ENCODE measurements around the gene KLF9. TPM values are rescaled to one million over a fixed set of nuclear protein-coding genes. Genes with fewer than 3 reads are reported as not detected.
A peak's percentile ranks its signal among the peaks of the same experiment; 100 is the strongest.

Gene KLF9
- total and polyA plus RNA-seq, 9 of the 15 experiments (the other 6 are each of a cell fraction or from before 2014, with no cell fraction given) = 3.3 to 11.9 (median 6.9) TPM

DNA sequence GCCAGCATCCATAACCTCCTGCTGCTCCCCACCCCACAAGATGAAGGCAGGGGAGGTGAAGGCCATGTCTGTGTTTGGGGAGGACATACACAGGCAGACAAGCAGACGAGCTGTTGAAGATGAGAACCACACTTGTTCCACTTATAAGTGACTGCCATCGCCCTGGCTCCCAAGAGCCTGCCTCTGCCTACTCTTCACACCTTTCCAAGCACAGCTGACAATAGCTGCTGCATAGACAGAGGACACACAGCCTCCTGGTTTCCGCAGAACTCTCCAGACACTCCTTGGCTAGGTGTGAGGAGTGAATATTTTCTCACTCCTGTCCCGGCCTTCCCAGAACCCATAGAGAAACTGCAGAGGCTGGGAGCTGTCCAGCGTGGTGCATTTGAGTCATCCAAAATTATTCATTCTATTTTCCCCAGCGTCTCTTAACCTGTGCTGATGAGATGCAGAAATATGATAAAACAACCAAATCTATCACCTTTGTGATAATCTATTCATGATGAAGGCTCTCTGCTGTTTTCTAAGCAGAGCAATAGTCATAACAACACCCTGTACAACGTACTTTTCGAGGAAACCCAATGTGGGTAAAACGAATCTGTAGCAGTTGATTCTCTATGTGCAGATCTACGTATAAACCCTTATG lies 24.7 kb downstream of the KLF9 start (continued):
- TF ChIP-seq BRF1 (IDR thresholded peaks at IDR 0.05; ENCODE audit: borderline replicate concordance, extremely low read depth, insufficient read length) = no peak

DNA sequence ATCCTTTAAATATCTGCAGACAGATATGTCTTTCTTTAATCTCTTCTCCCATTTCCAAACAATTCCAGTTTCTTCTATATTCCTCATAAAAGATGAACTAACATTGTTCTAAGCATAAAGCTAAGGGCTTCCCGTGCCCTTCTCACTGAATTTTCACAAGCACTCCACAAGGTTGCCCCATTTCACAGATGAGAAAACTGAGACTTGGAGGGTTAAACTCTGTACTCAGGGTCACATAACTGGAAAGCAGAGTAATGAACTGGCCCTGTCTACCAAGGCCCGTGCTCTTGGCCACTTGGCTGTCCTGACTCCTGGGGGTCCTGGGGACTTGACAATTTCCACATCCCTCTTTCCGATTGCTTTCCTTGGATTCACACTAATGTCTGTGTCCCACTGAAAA lies 25.3 kb downstream of the KLF9 start:
- H3K9me1 ChIP-seq (ENCODE audit: control insufficient read depth, insufficient read depth, low read length) = no peaks in the 10 kb centered on the region
- H3K9ac ChIP-seq (ENCODE audit: insufficient read depth in 1 of 2, low read depth in 2 of 2, low read length in 2 of 2) = no peak overlapping the region
- no peak overlapping the region for H2AFZ ChIP-seq (ENCODE audit: low read depth, low read length)
- intact Hi-C loops (cut with micrococcal nuclease) = no loop called here
- H3K4me3 ChIP-seq = no peak overlapping the region
- no peak overlapping the region for H3K27ac ChIP-seq (ENCODE audit: extremely low read depth, low read depth, low read length)
- no peaks in the 10 kb centered on the region for H3K27me3 ChIP-seq (ENCODE audit: control insufficient read depth in 2 of 2, insufficient read depth in 2 of 2, low read length in 2 of 2)
- no peak overlapping the region for H3K4me2 ChIP-seq (ENCODE audit: insufficient read depth, low read length)
- FAIRE-seq (no peak), DNase-seq (ENCODE audit: extremely low read depth in 1 of 4, low spot score in 3 of 4) (no peak), ATAC-seq (no peak)
- H3K36me3 ChIP-seq (ENCODE audit: control insufficient read depth, insufficient read depth, low read length) = peaks cover 20% of the 10 kb centered on the region; the same call in 1 of the 3 replicates
- no peaks in the 10 kb centered on the region; a peak in 1 of 5 replicates for H3K4me1 ChIP-seq (replicated peaks in 1 of 2; ENCODE audit: control insufficient read depth in 2 of 2, insufficient read depth in 2 of 2, low read length in 2 of 2)
- BruUV-seq (replicated peaks) = no TSS peak
- WGBS (ENCODE audit: insufficient coverage, low coverage, missing lambda C conversion rate) = 83% methylated on average over 2 of the region's 3 CpGs
- no peaks in the 10 kb centered on the region for H3K9me3 ChIP-seq (replicated peaks; ENCODE audit: control insufficient read depth, insufficient read depth, low read depth, low read length)
- in situ Hi-C loops (cut with MboI) = no loop called here
- ChIA-PET POLR2A (interaction anchor here (0.9 to 1.3 kb wide), 2 partner anchors 14 to 16 kb away, joined by 3 to 4 read pairs; no protein-coding TSS in a partner anchor), CTCF (ENCODE audit: low intra/inter-chr PET ratio) (no interaction called here)
- peaks cover 53% of the 10 kb centered on the region for H3K79me2 ChIP-seq (ENCODE audit: control insufficient read depth, insufficient read depth, low read length)
- H4K20me1 ChIP-seq (replicated peaks; ENCODE audit: control insufficient read depth, insufficient read depth, low read length) = peaks cover 26% of the 10 kb centered on the region
- TF ChIP-seq ZNF561 (CRISPR knock-in tag; conservative IDR thresholded peaks at IDR 0.05) (no peak), MYNN (IDR thresholded peaks at IDR 0.05) (no peak), MYNN (CRISPR knock-in tag; IDR thresholded peaks at IDR 0.05) (no peak), HDAC2 (IDR thresholded peaks at IDR 0.05) (0 out of 2 replicates have a peak, but pooled peaks have one; percentile 21), STAG1 (CRISPR knock-in tag; IDR thresholded peaks at IDR 0.05; ENCODE audit: borderline replicate concordance) (no peak), PCBP2 (IDR thresholded peaks at IDR 0.05; ENCODE audit: low read depth, low read length, poor library complexity, severe bottlenecking) (no peak)
- TF ChIP-seq, protein P1, sequence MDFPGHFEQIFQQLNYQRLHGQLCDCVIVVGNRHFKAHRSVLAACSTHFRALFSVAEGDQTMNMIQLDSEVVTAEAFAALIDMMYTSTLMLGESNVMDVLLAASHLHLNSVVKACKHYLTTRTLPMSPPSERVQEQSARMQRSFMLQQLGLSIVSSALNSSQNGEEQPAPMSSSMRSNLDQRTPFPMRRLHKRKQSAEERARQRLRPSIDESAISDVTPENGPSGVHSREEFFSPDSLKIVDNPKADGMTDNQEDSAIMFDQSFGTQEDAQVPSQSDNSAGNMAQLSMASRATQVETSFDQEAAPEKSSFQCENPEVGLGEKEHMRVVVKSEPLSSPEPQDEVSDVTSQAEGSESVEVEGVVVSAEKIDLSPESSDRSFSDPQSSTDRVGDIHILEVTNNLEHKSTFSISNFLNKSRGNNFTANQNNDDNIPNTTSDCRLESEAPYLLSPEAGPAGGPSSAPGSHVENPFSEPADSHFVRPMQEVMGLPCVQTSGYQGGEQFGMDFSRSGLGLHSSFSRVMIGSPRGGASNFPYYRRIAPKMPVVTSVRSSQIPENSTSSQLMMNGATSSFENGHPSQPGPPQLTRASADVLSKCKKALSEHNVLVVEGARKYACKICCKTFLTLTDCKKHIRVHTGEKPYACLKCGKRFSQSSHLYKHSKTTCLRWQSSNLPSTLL (IDR thresholded peaks at IDR 0.05) = no peak
- TF ChIP-seq, protein P2, sequence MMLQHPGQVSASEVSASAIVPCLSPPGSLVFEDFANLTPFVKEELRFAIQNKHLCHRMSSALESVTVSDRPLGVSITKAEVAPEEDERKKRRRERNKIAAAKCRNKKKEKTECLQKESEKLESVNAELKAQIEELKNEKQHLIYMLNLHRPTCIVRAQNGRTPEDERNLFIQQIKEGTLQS (IDR thresholded peaks at IDR 0.05) = no peak
- TF ChIP-seq, protein P2 (CRISPR knock-in tag; conservative IDR thresholded peaks at IDR 0.05) = no peak
- TF ChIP-seq, protein P3, sequence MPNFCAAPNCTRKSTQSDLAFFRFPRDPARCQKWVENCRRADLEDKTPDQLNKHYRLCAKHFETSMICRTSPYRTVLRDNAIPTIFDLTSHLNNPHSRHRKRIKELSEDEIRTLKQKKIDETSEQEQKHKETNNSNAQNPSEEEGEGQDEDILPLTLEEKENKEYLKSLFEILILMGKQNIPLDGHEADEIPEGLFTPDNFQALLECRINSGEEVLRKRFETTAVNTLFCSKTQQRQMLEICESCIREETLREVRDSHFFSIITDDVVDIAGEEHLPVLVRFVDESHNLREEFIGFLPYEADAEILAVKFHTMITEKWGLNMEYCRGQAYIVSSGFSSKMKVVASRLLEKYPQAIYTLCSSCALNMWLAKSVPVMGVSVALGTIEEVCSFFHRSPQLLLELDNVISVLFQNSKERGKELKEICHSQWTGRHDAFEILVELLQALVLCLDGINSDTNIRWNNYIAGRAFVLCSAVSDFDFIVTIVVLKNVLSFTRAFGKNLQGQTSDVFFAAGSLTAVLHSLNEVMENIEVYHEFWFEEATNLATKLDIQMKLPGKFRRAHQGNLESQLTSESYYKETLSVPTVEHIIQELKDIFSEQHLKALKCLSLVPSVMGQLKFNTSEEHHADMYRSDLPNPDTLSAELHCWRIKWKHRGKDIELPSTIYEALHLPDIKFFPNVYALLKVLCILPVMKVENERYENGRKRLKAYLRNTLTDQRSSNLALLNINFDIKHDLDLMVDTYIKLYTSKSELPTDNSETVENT (CRISPR knock-in tag; IDR thresholded peaks at IDR 0.05) = no peak
- TF ChIP-seq, protein P4, sequence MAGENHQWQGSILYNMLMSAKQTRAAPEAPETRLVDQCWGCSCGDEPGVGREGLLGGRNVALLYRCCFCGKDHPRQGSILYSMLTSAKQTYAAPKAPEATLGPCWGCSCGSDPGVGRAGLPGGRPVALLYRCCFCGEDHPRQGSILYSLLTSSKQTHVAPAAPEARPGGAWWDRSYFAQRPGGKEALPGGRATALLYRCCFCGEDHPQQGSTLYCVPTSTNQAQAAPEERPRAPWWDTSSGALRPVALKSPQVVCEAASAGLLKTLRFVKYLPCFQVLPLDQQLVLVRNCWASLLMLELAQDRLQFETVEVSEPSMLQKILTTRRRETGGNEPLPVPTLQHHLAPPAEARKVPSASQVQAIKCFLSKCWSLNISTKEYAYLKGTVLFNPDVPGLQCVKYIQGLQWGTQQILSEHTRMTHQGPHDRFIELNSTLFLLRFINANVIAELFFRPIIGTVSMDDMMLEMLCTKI (IDR thresholded peaks at IDR 0.05; ENCODE audit: partially characterized antibody) = no peak
- TF ChIP-seq, protein P5, sequence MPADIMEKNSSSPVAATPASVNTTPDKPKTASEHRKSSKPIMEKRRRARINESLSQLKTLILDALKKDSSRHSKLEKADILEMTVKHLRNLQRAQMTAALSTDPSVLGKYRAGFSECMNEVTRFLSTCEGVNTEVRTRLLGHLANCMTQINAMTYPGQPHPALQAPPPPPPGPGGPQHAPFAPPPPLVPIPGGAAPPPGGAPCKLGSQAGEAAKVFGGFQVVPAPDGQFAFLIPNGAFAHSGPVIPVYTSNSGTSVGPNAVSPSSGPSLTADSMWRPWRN (IDR thresholded peaks at IDR 0.05; ENCODE audit: low read depth) = no peak
